H1 (cell line): ENCODE data around the gene ILK. TPM values are rescaled to one million over a fixed set of nuclear protein-coding genes. Genes with fewer than 3 reads are reported as not detected.

ENCODE experiments used
- CTCF ChIA-PET: fragments of 300-600 bp; sonication (Branson Sonifier 250); formaldehyde crosslinking; loops from one replicate; lab custom pipeline; 2021; ENCODE audit not compliant: partially characterized antibody; lab: Charles Lee
- POLR2A ChIA-PET: fragments of 300-600 bp; sonication (Branson Sonifier 250); formaldehyde crosslinking; loops from one replicate; lab custom pipeline; 2021; ENCODE audit warnings: inconsistent platforms; ENCODE audit not compliant: partially characterized antibody; lab: Charles Lee
- DNase-seq, 2 experiments: peaks; one replicate each; pipeline versions ENCODE4 v3.0.0 to v3.0.0-alpha.2; 2010 to 2022; ENCODE audit warnings: low spot score in 2 of 2, low read depth in 1 of 2, mixed read lengths in 1 of 2
- FAIRE-seq: peaks from 2 replicates; lab custom pipeline; 2011; peaks lifted over from hg19 to GRCh38; lab: Jason Lieb, UNC
- H2AFZ ChIP-seq: 2 replicates; pipeline ENCODE4 v1.8.1; 2012; ENCODE audit warnings: low read length, inconsistent platforms
- H2AK5ac ChIP-seq: 2 replicates; pipeline ENCODE4 v1.6.1; 2013; ENCODE audit warnings: low read depth, low read length
- H2BK120ac ChIP-seq: replicated peaks from 2 replicates; pipeline ENCODE3; 2013; ENCODE audit warnings: low read depth, low read length, inconsistent platforms
- H2BK12ac ChIP-seq: 2 replicates; pipeline ENCODE4 v1.6.1; 2013; ENCODE audit warnings: low read depth, low read length
- H2BK15ac ChIP-seq: 2 replicates; pipeline ENCODE4 v1.6.1; 2013; ENCODE audit warnings: low read length
- H2BK20ac ChIP-seq: 2 replicates; pipeline ENCODE4 v1.6.1; 2013; ENCODE audit warnings: low read length
- H2BK5ac ChIP-seq: 2 replicates; pipeline ENCODE4 v1.6.1; 2013; ENCODE audit warnings: low read depth, low read length
- H3K14ac ChIP-seq: 2 replicates; pipeline ENCODE4 v1.6.1; 2013; ENCODE audit warnings: inconsistent platforms; ENCODE audit not compliant: insufficient read length
- H3K18ac ChIP-seq: 2 replicates; pipeline ENCODE4 v1.6.1; 2013; ENCODE audit warnings: low read length; ENCODE audit errors: extremely low read depth
- H3K23ac ChIP-seq: 2 replicates; pipeline ENCODE4 v1.6.1; 2013; ENCODE audit warnings: inconsistent platforms; ENCODE audit not compliant: insufficient read length
- H3K23me2 ChIP-seq: 2 replicates; pipeline ENCODE4 v1.6.1; 2013; ENCODE audit warnings: low read depth, low read length
- H3K27ac ChIP-seq: 2 replicates; pipeline ENCODE4 v1.6.1; 2011; ENCODE audit warnings: low read depth, low read length, inconsistent platforms
- H3K27me3 ChIP-seq, 4 experiments: replicated peaks in 1 of 4; 1 replicate in 1 of 4; 2 replicates in 3 of 4; pipeline versions ENCODE4 v1.6.1 to v1.8.1; 2011 to 2013; ENCODE audit warnings: low read length in 3 of 4, mild to moderate bottlenecking in 3 of 4, inconsistent platforms in 2 of 4, mixed read lengths in 2 of 4, moderate library complexity in 1 of 4; ENCODE audit not compliant: control insufficient read depth in 3 of 4, insufficient read depth in 3 of 4; ENCODE audit errors: extremely low read depth in 1 of 4
- H3K36me3 ChIP-seq, 4 experiments: 2 replicates each; pipeline versions ENCODE4 v1.6.1 to v1.8.1; 2011 to 2013; ENCODE audit warnings: mild to moderate bottlenecking in 4 of 4, low read length in 3 of 4, moderate library complexity in 2 of 4, control low read depth in 1 of 4, inconsistent platforms in 1 of 4; ENCODE audit not compliant: insufficient read depth in 4 of 4, control insufficient read depth in 2 of 4
- H3K4ac ChIP-seq: replicated peaks from 2 replicates; pipeline ENCODE3; 2013; ENCODE audit warnings: low read length, low read depth, mixed read lengths, inconsistent platforms; ENCODE audit not compliant: insufficient read length
- H3K4me1 ChIP-seq, 4 experiments: replicated peaks in 1 of 4; 1 replicate in 1 of 4; 2 replicates in 3 of 4; pipeline versions ENCODE4 v1.6.1 to v1.8.1; 2011 to 2013; ENCODE audit warnings: low read length in 3 of 4, inconsistent platforms in 2 of 4, mixed read lengths in 1 of 4; ENCODE audit not compliant: insufficient read depth in 4 of 4, control insufficient read depth in 3 of 4
- H3K4me2 ChIP-seq, 2 experiments: 2 replicates each; pipeline versions ENCODE4 v1.6.1 to v1.8.1; 2011 to 2013; ENCODE audit warnings: low read depth in 2 of 2, low read length in 2 of 2, control low read depth in 1 of 2, inconsistent platforms in 1 of 2, mild to moderate bottlenecking in 1 of 2; ENCODE audit not compliant: insufficient read depth in 1 of 2
- H3K4me3 ChIP-seq, 4 experiments: fragments of 200-600, 300-600 bp in 1 of 4; sonication (generic), shearing (Covaris generic), sonication (Bioruptor Twin) in 1 of 4; 2 replicates each; pipeline versions ENCODE4 v1.5.1 to v1.8.1; 2011 to 2016; ENCODE audit warnings: low read length in 4 of 4, low read depth in 3 of 4, control low read depth in 2 of 4, inconsistent platforms in 2 of 4, mild to moderate bottlenecking in 2 of 4, mixed read lengths in 1 of 4, moderate library complexity in 1 of 4; ENCODE audit not compliant: insufficient read depth in 2 of 4; ENCODE audit errors: extremely low read depth in 1 of 4
- H3K56ac ChIP-seq: replicated peaks from 2 replicates; pipeline ENCODE3; 2013; ENCODE audit warnings: low read depth, mild to moderate bottlenecking, mixed read lengths, low read length, inconsistent platforms; ENCODE audit not compliant: insufficient read length
- H3K79me1 ChIP-seq: 2 replicates; pipeline ENCODE4 v1.6.1; 2013; ENCODE audit warnings: low read depth, low read length, control low read depth
- H3K79me2 ChIP-seq, 2 experiments: 2 replicates each; pipeline versions ENCODE4 v1.6.1 to v1.8.1; 2012 to 2013; ENCODE audit warnings: low read length in 2 of 2, mild to moderate bottlenecking in 2 of 2, inconsistent platforms in 1 of 2; ENCODE audit not compliant: insufficient read depth in 2 of 2, control insufficient read depth in 1 of 2
- H3K9ac ChIP-seq, 4 experiments: replicated peaks in 1 of 4; 1 replicate in 1 of 4; 2 replicates in 3 of 4; pipeline versions ENCODE4 v1.6.1 to v1.8.1; 2011 to 2013; ENCODE audit warnings: low read depth in 3 of 4, low read length in 3 of 4, control low read depth in 2 of 4, mild to moderate bottlenecking in 2 of 4, moderate library complexity in 2 of 4, inconsistent platforms in 1 of 4; ENCODE audit errors: extremely low read depth in 1 of 4
- H3K9me3 ChIP-seq, 2 experiments: 2 replicates each; pipeline versions ENCODE4 v1.6.1 to v1.8.1; 2012 to 2013; ENCODE audit warnings: mild to moderate bottlenecking in 2 of 2, moderate library complexity in 2 of 2, control low read depth in 1 of 2, inconsistent platforms in 1 of 2, low read depth in 1 of 2, low read length in 1 of 2, mixed read lengths in 1 of 2; ENCODE audit not compliant: insufficient read depth in 2 of 2
- H4K20me1 ChIP-seq, 2 experiments: replicated peaks in 1 of 2; 2 replicates each; pipeline versions ENCODE3 to v1.8.1; 2011 to 2013; ENCODE audit warnings: inconsistent platforms in 2 of 2, low read length in 2 of 2, mild to moderate bottlenecking in 1 of 2; ENCODE audit not compliant: insufficient read depth in 2 of 2, control insufficient read depth in 1 of 2
- H4K5ac ChIP-seq: 2 replicates; pipeline ENCODE4 v1.6.1; 2013; ENCODE audit warnings: low read length, low read depth, mixed read lengths, inconsistent platforms; ENCODE audit not compliant: insufficient read length
- H4K8ac ChIP-seq: 2 replicates; pipeline ENCODE4 v1.8.0; 2013; ENCODE audit warnings: mild to moderate bottlenecking, moderate library complexity, low read length, inconsistent platforms; ENCODE audit not compliant: insufficient read depth; ENCODE audit errors: extremely low read depth
- H4K91ac ChIP-seq: replicated peaks from 2 replicates; pipeline ENCODE3; 2013; ENCODE audit warnings: low read length, mixed read lengths, inconsistent platforms; ENCODE audit not compliant: insufficient read length
- BACH1 ChIP-seq: IDR thresholded peaks from 2 replicates; pipeline ENCODE4 v1.6.1; 2012; ENCODE audit warnings: low read length, improper control_type of control experiment
- BCL11A ChIP-seq, 2 experiments: IDR thresholded peaks; one replicate each; pipeline ENCODE4 v1.6.1; 2011; ENCODE audit warnings: low read depth in 2 of 2, low read length in 2 of 2, mild to moderate bottlenecking in 2 of 2
- CBX5 ChIP-seq: fragments of 300-800, 300-1000 bp; sonication (generic); IDR thresholded peaks from 2 replicates; pipeline ENCODE4 v1.7.1; 2016; ENCODE audit warnings: antibody characterized with exemption, low read length, low read depth
- CTCF ChIP-seq, 3 experiments: IDR thresholded peaks; 1 replicate in 2 of 3; 2 replicates in 1 of 3; pipeline versions ENCODE4 v1.5.1 to v1.6.1; 2011; ENCODE audit warnings: low read length in 3 of 3, mild to moderate bottlenecking in 3 of 3, inconsistent platforms in 2 of 3, low read depth in 1 of 3, moderate library complexity in 1 of 3; ENCODE audit not compliant: insufficient read depth in 1 of 3; ENCODE audit errors: control extremely low read depth in 1 of 3
- FOSL1 ChIP-seq: IDR thresholded peaks from 2 replicates; pipeline ENCODE4 v1.6.1; 2011; ENCODE audit warnings: mild to moderate bottlenecking, low read depth, low read length, moderate library complexity; ENCODE audit not compliant: insufficient read depth
- PHF8 ChIP-seq: fragments of 200-600 bp; sonication (generic); conservative IDR thresholded peaks from 2 replicates; pipeline ENCODE4 v1.7.1; 2012; ENCODE audit warnings: low read depth, mild to moderate bottlenecking, inconsistent platforms, low read length, moderate library complexity
- POLR2AphosphoS5 ChIP-seq: IDR thresholded peaks from 2 replicates; pipeline ENCODE4 v1.6.1; 2011; ENCODE audit warnings: low read depth, low read length
- SAP30 ChIP-seq: fragments of 300-600 bp; sonication (generic); IDR thresholded peaks from 2 replicates; pipeline ENCODE4 v1.7.1; 2012; ENCODE audit warnings: low read length, moderate library complexity, mild to moderate bottlenecking, inconsistent platforms; ENCODE audit not compliant: insufficient read depth, insufficient replicate concordance
- SP4 ChIP-seq: IDR thresholded peaks from 2 replicates; pipeline ENCODE4 v1.6.1; 2012; ENCODE audit warnings: low read length, inconsistent platforms
- TBP ChIP-seq: IDR thresholded peaks from 2 replicates; pipeline ENCODE4 v1.6.1; 2011; ENCODE audit warnings: low read depth, low read length, improper control_type of control experiment
- WGBS, 2 experiments: shearing (Covaris generic) in 1 of 2; methylation state at CpG; one replicate each; pipeline versions ENCODE4 v1.1.6 to v1.1.7; 2013 to 2015; ENCODE audit warnings: low lambda C conversion rate in 2 of 2, mixed read lengths in 2 of 2, inconsistent platforms in 1 of 2, low coverage in 1 of 2, missing lambda C conversion rate in 1 of 2; ENCODE audit not compliant: insufficient replicate concordance in 2 of 2, insufficient coverage in 1 of 2, insufficient read length in 1 of 2; ENCODE audit errors: extremely low coverage in 1 of 2, missing lambda C conversion rate in 1 of 2; 5-methylcytosine and 5-hydroxymethylcytosine counted together
- polyA plus RNA-seq, 7 experiments: library from polyadenylated mRNA; depleted of rRNA in 3 of 7; stranded (reverse) in 5 of 7; unstranded in 2 of 7; fragments of >200 nt in 5 of 7; fragments of 200-250 nt in 2 of 7; gene quantifications; 1 replicate in 5 of 7; 2 replicates in 1 of 7; 4 replicates in 1 of 7; pipeline versions ENCODE4 v1.2.1 to v1.2.3, GENCODE V29; 2011 to 2013; ENCODE audit warnings: missing spikeins in 2 of 7, mixed read lengths in 2 of 7
- total RNA-seq: library from RNA; stranded (reverse); fragmentation: NEBNext Ultra II Directional; extraction: Animal tissue kit (Norgen Biotek cat#: 25700); gene quantifications from 2 replicates; pipeline ENCODE4 v1.2.1, GENCODE V29; 2021

Gene ILK
- total and polyA plus RNA-seq, 2 of the 8 experiments (the other 6 are each of a cell fraction or from before 2014, with no cell fraction given) = 91.4 to 132 TPM

- H2AK5ac ChIP-seq = no peak overlapping the region
- WGBS, 2 experiments = 85% methylated on average over 3 of the region's 3 CpGs; no CpG with 5 or more reads in 1 of the 2 experiments
- H3K79me1 ChIP-seq = peaks cover 12% of the 10 kb centered on the region
- H3K79me2 ChIP-seq = peaks cover 3 to 48% of the 10 kb centered on the region in 2 experiments
- H3K4me3 ChIP-seq = peak overlapping the region; percentile 79 to 99 (median 93)
- DNase-seq (no peak), FAIRE-seq (no peak)
- no peak overlapping the region for H4K91ac ChIP-seq
- H2BK15ac ChIP-seq = no peak overlapping the region
- peak overlapping the region; percentile 83 to 97 for H3K4me2 ChIP-seq
- H3K9me3 ChIP-seq = no peaks in the 10 kb centered on the region
- H3K18ac ChIP-seq = no peak overlapping the region; the same call in 1 of the 2 replicates
- H4K8ac ChIP-seq = no peak overlapping the region
- no peaks in the 10 kb centered on the region for H3K27me3 ChIP-seq
- CTCF ChIA-PET = interaction anchor here (0.6 to 4.1 kb wide), 9 partner anchors 8 to 345 kb away, joined by 3 to 23 read pairs (median 4); partner anchors contain the start of genes CCKBR, TAF10 and TPP1
- POLR2A ChIA-PET = interaction anchor here (0.6 to 4.8 kb wide), 10 partner anchors 8 to 136 kb away, joined by 3 to 22 read pairs (median 4); partner anchors contain the start of genes MRPL17, TAF10 and TPP1
- H3K14ac ChIP-seq = no peak overlapping the region
- H3K4ac ChIP-seq = no peak overlapping the region
- no peak overlapping the region for H2BK5ac ChIP-seq
- H3K4me1 ChIP-seq = peaks cover 5 to 21% (median 8%) of the 10 kb centered on the region in 4 experiments; a peak in 6 of 7 replicates
- H3K56ac ChIP-seq = no peak overlapping the region
- H3K23ac ChIP-seq = no peak overlapping the region
- H4K20me1 ChIP-seq = peaks cover 0 to 5% of the 10 kb centered on the region in 2 experiments
- H2BK120ac ChIP-seq = no peak overlapping the region
- no peak overlapping the region for H3K27ac ChIP-seq
- no peak overlapping the region for H2BK12ac ChIP-seq
- peak overlapping the region in 2 of 4 experiments; percentile 81 to 96; a peak in 4 of 7 replicates for H3K9ac ChIP-seq
- H4K5ac ChIP-seq = no peak overlapping the region
- H3K23me2 ChIP-seq = peaks cover 16% of the 10 kb centered on the region
- H2AFZ ChIP-seq = no peak overlapping the region
- no peak overlapping the region for H2BK20ac ChIP-seq
- peaks cover 10 to 33% (median 22%) of the 10 kb centered on the region in 4 experiments for H3K36me3 ChIP-seq
- no peak for TF ChIP-seq POLR2AphosphoS5
- no peak for TF ChIP-seq BACH1
- no peak for TF ChIP-seq SP4
- no peak for TF ChIP-seq BCL11A (IDR thresholded peaks at IDR 0.05; ENCODE audit: low read depth in 2 of 2, low read length in 2 of 2)
- no peak for TF ChIP-seq TBP
- TF ChIP-seq PHF8 = no peak
- TF ChIP-seq CBX5 = no peak
- TF ChIP-seq SAP30 = no peak
- no peak for TF ChIP-seq FOSL1
- TF ChIP-seq CTCF (IDR thresholded peaks at IDR 0.05; ENCODE audit: control extremely low read depth in 1 of 3, insufficient read depth in 1 of 3, low read depth in 1 of 3, low read length in 3 of 3) = no peak
Observed at GRCh38 chr11:6604790-6605189, 1.2 kb downstream of the ILK start.
